IgD-negative memory B cell (primary cell): ENCODE measurements around the gene DAPK1. TPM values are rescaled to one million over a fixed set of nuclear protein-coding genes. Genes with fewer than 3 reads are reported as not detected.

ENCODE experiments used
- H3K27ac Mint-ChIP-seq, 3 donors: one replicate each; pipeline ENCODE4 v1.8.0; 2020 to 2022; ENCODE audit warnings: mild to moderate bottlenecking in 3 of 3, mixed read lengths in 3 of 3, moderate library complexity in 1 of 3
- H3K27me3 Mint-ChIP-seq: one replicate; pipeline ENCODE4 v1.8.0; 2021; ENCODE audit warnings: mixed read lengths
- H3K36me3 Mint-ChIP-seq: one replicate; pipeline ENCODE4 v1.8.0; 2020; ENCODE audit warnings: mild to moderate bottlenecking, mixed read lengths
- H3K4me1 Mint-ChIP-seq, 3 donors: one replicate each; pipeline ENCODE4 v1.8.0; 2020 to 2022; ENCODE audit warnings: mixed read lengths in 3 of 3, mild to moderate bottlenecking in 1 of 3
- H3K4me3 Mint-ChIP-seq, 4 donors: one replicate each; pipeline ENCODE4 v1.8.0; 2020 to 2022; ENCODE audit warnings: mild to moderate bottlenecking in 4 of 4, mixed read lengths in 4 of 4, moderate library complexity in 3 of 4
- H3K9me3 Mint-ChIP-seq, 3 donors: one replicate each; pipeline ENCODE4 v1.8.0; 2020 to 2021; ENCODE audit warnings: mixed read lengths in 3 of 3, mild to moderate bottlenecking in 1 of 3
- polyA plus RNA-seq: library from polyadenylated mRNA; unstranded; fragments of 300-500 nt; fragmentation: Illumina TruSeq; gene quantifications from one replicate; pipeline ENCODE4 v1.2.3, GENCODE V29; 2021

DAPK1 gene
- polyA plus RNA-seq, 1 donor from 2014 or later, result 0.86 TPM

GRCh38 chr9:87707805-87708506 is 210.3 kb downstream of the DAPK1 start:
- peak overlapping the region in 1 of 3 donors; percentile 11 for H3K27ac Mint-ChIP-seq
- H3K36me3 Mint-ChIP-seq, result no peaks in the 10 kb centered on the region
- no peak overlapping the region for H3K4me3 Mint-ChIP-seq
- peaks cover 0 to 5% (median 0%) of the 10 kb centered on the region in 3 donors for H3K9me3 Mint-ChIP-seq
- H3K4me1 Mint-ChIP-seq, result no peaks in the 10 kb centered on the region
- H3K27me3 Mint-ChIP-seq, result peaks cover 3% of the 10 kb centered on the region

- H3K27me3 Mint-ChIP-seq, result peaks cover 3% of the 10 kb centered on the region
- H3K4me3 Mint-ChIP-seq, result no peak overlapping the region
- H3K9me3 Mint-ChIP-seq, result peaks cover 0 to 7% (median 0%) of the 10 kb centered on the region in 3 donors
- H3K27ac Mint-ChIP-seq, result no peak overlapping the region
- H3K36me3 Mint-ChIP-seq, result no peaks in the 10 kb centered on the region
- no peaks in the 10 kb centered on the region for H3K4me1 Mint-ChIP-seq
Measured at GRCh38 chr9:87708546-87708945, 210.9 kb downstream of the DAPK1 start.

- no peak overlapping the region for H3K4me3 Mint-ChIP-seq
- peaks cover 3% of the 10 kb centered on the region for H3K27me3 Mint-ChIP-seq
- no peak overlapping the region for H3K27ac Mint-ChIP-seq
- H3K9me3 Mint-ChIP-seq, result peaks cover 0 to 7% (median 0%) of the 10 kb centered on the region in 3 donors
- H3K4me1 Mint-ChIP-seq, result no peaks in the 10 kb centered on the region
- no peaks in the 10 kb centered on the region for H3K36me3 Mint-ChIP-seq
Measured at GRCh38 chr9:87708986-87709728, 211.5 kb downstream of the DAPK1 start.

- no peaks in the 10 kb centered on the region for H3K4me1 Mint-ChIP-seq
- H3K27me3 Mint-ChIP-seq, result peaks cover 3% of the 10 kb centered on the region
- peaks cover 0 to 6% (median 0%) of the 10 kb centered on the region in 3 donors for H3K9me3 Mint-ChIP-seq
- H3K36me3 Mint-ChIP-seq, result no peaks in the 10 kb centered on the region
- no peak overlapping the region for H3K4me3 Mint-ChIP-seq
- no peak overlapping the region for H3K27ac Mint-ChIP-seq
Measured at GRCh38 chr9:87710443-87710842, 212.8 kb downstream of the DAPK1 start.

GRCh38 chr9:87711857-87712800 is 214.5 kb downstream of the DAPK1 start:
- Mint-ChIP-seq H3K4me1 (no peaks in the 10 kb centered on the region), H3K4me3 (no peak overlapping the region), H3K36me3 (no peaks in the 10 kb centered on the region), H3K27ac (no peak overlapping the region), H3K27me3 (peaks cover 5% of the 10 kb centered on the region), H3K9me3 (peaks cover 0 to 6% (median 0%) of the 10 kb centered on the region in 3 donors)

GRCh38 chr9:87712801-87713277 is 215.2 kb downstream of the DAPK1 start:
- H3K27ac Mint-ChIP-seq, result no peak overlapping the region
- H3K9me3 Mint-ChIP-seq, result peaks cover 0 to 6% (median 0%) of the 10 kb centered on the region in 3 donors
- H3K27me3 Mint-ChIP-seq, result peaks cover 5% of the 10 kb centered on the region
- H3K4me1 Mint-ChIP-seq, result no peaks in the 10 kb centered on the region
- H3K4me3 Mint-ChIP-seq, result no peak overlapping the region
- H3K36me3 Mint-ChIP-seq, result no peaks in the 10 kb centered on the region

GRCh38 chr9:87713278-87713987 is 215.8 kb downstream of the DAPK1 start:
- no peak overlapping the region for H3K27ac Mint-ChIP-seq
- peaks cover 5% of the 10 kb centered on the region for H3K27me3 Mint-ChIP-seq
- H3K9me3 Mint-ChIP-seq, result peaks cover 0 to 6% (median 0%) of the 10 kb centered on the region in 3 donors
- no peak overlapping the region for H3K4me3 Mint-ChIP-seq
- H3K4me1 Mint-ChIP-seq, result no peaks in the 10 kb centered on the region
- no peaks in the 10 kb centered on the region for H3K36me3 Mint-ChIP-seq

- H3K27me3 Mint-ChIP-seq, result peaks cover 3% of the 10 kb centered on the region
- H3K4me3 Mint-ChIP-seq, result no peak overlapping the region
- H3K9me3 Mint-ChIP-seq, result peaks cover 0 to 6% (median 0%) of the 10 kb centered on the region in 3 donors
- H3K27ac Mint-ChIP-seq, result no peak overlapping the region
- H3K36me3 Mint-ChIP-seq, result no peaks in the 10 kb centered on the region
- no peaks in the 10 kb centered on the region for H3K4me1 Mint-ChIP-seq
Measured at GRCh38 chr9:87713988-87714330, 216.3 kb downstream of the DAPK1 start.

GRCh38 chr9:87714819-87715218 is 217.2 kb downstream of the DAPK1 start:
- Mint-ChIP-seq H3K9me3 (peaks cover 0 to 6% (median 0%) of the 10 kb centered on the region in 3 donors), H3K4me1 (no peaks in the 10 kb centered on the region), H3K36me3 (no peaks in the 10 kb centered on the region), H3K4me3 (no peak overlapping the region), H3K27ac (no peak overlapping the region), H3K27me3 (peaks cover 3% of the 10 kb centered on the region)

- Mint-ChIP-seq H3K36me3 (no peaks in the 10 kb centered on the region), H3K27ac (no peak overlapping the region), H3K9me3 (peaks cover 0 to 6% (median 0%) of the 10 kb centered on the region in 3 donors), H3K4me3 (no peak overlapping the region), H3K4me1 (no peaks in the 10 kb centered on the region), H3K27me3 (peaks cover 3% of the 10 kb centered on the region)
Measured at GRCh38 chr9:87716141-87716540, 218.5 kb downstream of the DAPK1 start.

GRCh38 chr9:87717456-87717855 is 219.8 kb downstream of the DAPK1 start:
- H3K4me1 Mint-ChIP-seq, result no peaks in the 10 kb centered on the region
- no peak overlapping the region for H3K4me3 Mint-ChIP-seq
- peaks cover 0 to 6% (median 3%) of the 10 kb centered on the region in 3 donors for H3K9me3 Mint-ChIP-seq
- peaks cover 4% of the 10 kb centered on the region for H3K27me3 Mint-ChIP-seq
- H3K27ac Mint-ChIP-seq, result no peak overlapping the region
- no peaks in the 10 kb centered on the region for H3K36me3 Mint-ChIP-seq

- Mint-ChIP-seq H3K4me3 (no peak overlapping the region), H3K4me1 (no peaks in the 10 kb centered on the region), H3K27me3 (peaks cover 4% of the 10 kb centered on the region), H3K9me3 (peaks cover 0 to 3% (median 0%) of the 10 kb centered on the region in 3 donors), H3K27ac (no peak overlapping the region), H3K36me3 (no peaks in the 10 kb centered on the region)
Measured at GRCh38 chr9:87718231-87718630, 220.6 kb downstream of the DAPK1 start.

- H3K27me3 Mint-ChIP-seq, result peaks cover 4% of the 10 kb centered on the region
- no peaks in the 10 kb centered on the region for H3K36me3 Mint-ChIP-seq
- no peak overlapping the region for H3K27ac Mint-ChIP-seq
- no peaks in the 10 kb centered on the region for H3K4me1 Mint-ChIP-seq
- H3K4me3 Mint-ChIP-seq, result no peak overlapping the region
- H3K9me3 Mint-ChIP-seq, result peaks cover 0 to 3% (median 0%) of the 10 kb centered on the region in 3 donors
Measured at GRCh38 chr9:87718852-87719612, 221.4 kb downstream of the DAPK1 start.

- Mint-ChIP-seq H3K4me1 (no peaks in the 10 kb centered on the region), H3K4me3 (no peak overlapping the region), H3K9me3 (peaks cover 0 to 3% (median 0%) of the 10 kb centered on the region in 3 donors), H3K27ac (no peak overlapping the region), H3K36me3 (no peaks in the 10 kb centered on the region), H3K27me3 (peaks cover 4% of the 10 kb centered on the region)
Measured at GRCh38 chr9:87720173-87720572, 222.5 kb downstream of the DAPK1 start.
